BLaER1 (cell line): ENCODE results near the gene SLC39A2.
"Not testable (repeated sequence)": the region's sequence is repeated elsewhere in the genome, so short reads cannot be mapped to it uniquely, and the experiment has no call there.

ENCODE experiments used
- H3K27ac ChIP-seq: shearing (Covaris generic); formaldehyde crosslinking; 2 replicates; pipeline ENCODE4 v1.8.1; 2022
- H3K27me3 ChIP-seq: shearing (Covaris generic); formaldehyde crosslinking; 2 replicates; pipeline ENCODE4 v1.8.1; 2022
- H3K36me3 ChIP-seq: shearing (Covaris generic); formaldehyde crosslinking; 2 replicates; pipeline ENCODE4 v1.8.1; 2022
- H3K4me1 ChIP-seq: shearing (Covaris generic); formaldehyde crosslinking; 2 replicates; pipeline ENCODE4 v1.8.1; 2022
- H3K4me2 ChIP-seq: shearing (Covaris generic); formaldehyde crosslinking; 2 replicates; pipeline ENCODE4 v1.8.1; 2022
- H3K4me3 ChIP-seq: shearing (Covaris generic); formaldehyde crosslinking; 2 replicates; pipeline ENCODE4 v1.8.1; 2022
- H3K9ac ChIP-seq: shearing (Covaris generic); formaldehyde crosslinking; 2 replicates; pipeline ENCODE4 v1.8.1; 2022
- H3K9me3 ChIP-seq: shearing (Covaris generic); formaldehyde crosslinking; 2 replicates; pipeline ENCODE4 v1.8.1; 2022
- H4K20me1 ChIP-seq: shearing (Covaris generic); formaldehyde crosslinking; 2 replicates; pipeline ENCODE4 v1.8.1; 2022
- Cebpa-rat ChIP-seq: shearing (Covaris generic); IDR thresholded peaks from 2 replicates; pipeline ENCODE4 v1.8.1; 2022

Gene SLC39A2

GRCh38 chr14:20996521-20996920, 2.6 kb upstream of the SLC39A2 start:
- Histone ChIP-seq H3K9me3 (no peaks in the 10 kb centered on the region), H3K9ac (no peak overlapping the region), H3K27ac (no peak overlapping the region), H4K20me1 (no peaks in the 10 kb centered on the region), H3K4me3 (no peak overlapping the region), H3K27me3 (no peaks in the 10 kb centered on the region), H3K4me2 (no peak overlapping the region), H3K4me1 (peaks cover 7% of the 10 kb centered on the region), H3K36me3 (peaks cover 62% of the 10 kb centered on the region)
- TF ChIP-seq Cebpa-rat = no peak

DNA sequence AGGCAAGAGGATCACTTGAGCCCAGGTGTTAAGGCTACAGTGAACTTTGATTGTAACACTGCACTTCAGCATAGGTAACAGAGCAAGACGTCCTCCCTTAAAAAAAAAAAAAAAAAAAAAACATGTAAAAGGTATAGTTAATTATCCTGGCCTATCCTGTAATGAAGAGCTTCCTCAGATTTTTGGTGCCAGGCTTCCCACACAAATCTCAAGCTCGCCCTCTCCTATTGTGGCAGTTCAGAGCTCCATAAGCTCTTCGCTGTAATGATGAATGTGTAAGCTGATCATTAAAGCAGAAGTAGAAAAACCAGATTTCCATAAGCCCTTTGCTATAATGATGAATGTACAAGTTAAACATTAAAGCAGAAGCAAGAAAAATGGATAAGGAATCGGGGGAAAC, 2.0 kb upstream of the SLC39A2 start:
- peaks cover 56% of the 10 kb centered on the region for H3K36me3 ChIP-seq
- no peak overlapping the region for H3K4me2 ChIP-seq
- H3K9ac ChIP-seq = no peak overlapping the region

DNA sequence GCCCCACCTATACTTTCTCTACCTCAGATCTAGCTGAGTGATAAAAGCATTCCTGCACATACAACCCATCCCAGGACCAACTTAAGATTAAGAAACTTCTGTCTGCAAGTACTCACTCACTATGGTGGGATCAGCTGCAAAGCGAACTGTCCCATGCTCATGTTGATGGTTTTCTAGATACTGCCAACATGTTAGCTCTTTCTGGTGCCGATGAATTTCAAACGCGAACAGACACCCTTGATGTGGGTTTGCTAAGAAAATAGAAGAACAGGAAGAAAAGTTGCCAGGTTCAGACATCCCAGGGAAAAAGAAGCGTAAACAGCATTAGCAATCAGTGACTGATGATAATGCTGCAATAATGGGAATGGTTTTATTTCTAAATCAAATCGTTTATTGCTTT, 1.5 kb upstream of the SLC39A2 start:
- no peak overlapping the region for H3K4me3 ChIP-seq
- no peak for TF ChIP-seq Cebpa-rat
- no peaks in the 10 kb centered on the region for H4K20me1 ChIP-seq
- peaks cover 51% of the 10 kb centered on the region for H3K36me3 ChIP-seq
- no peaks in the 10 kb centered on the region for H3K4me1 ChIP-seq
- H3K27me3 ChIP-seq = no peaks in the 10 kb centered on the region
- no peak overlapping the region for H3K27ac ChIP-seq
- H3K9ac ChIP-seq = no peak overlapping the region
- H3K4me2 ChIP-seq = no peak overlapping the region
- H3K9me3 ChIP-seq = no peaks in the 10 kb centered on the region

More for the DNA sequence above, 2.0 kb upstream of the SLC39A2 start:
- Histone ChIP-seq H3K4me1 (peaks cover 1% of the 10 kb centered on the region; the same call in 1 of the 2 replicates), H3K27me3 (no peaks in the 10 kb centered on the region), H3K4me3 (no peak overlapping the region), H3K27ac (no peak overlapping the region), H3K9me3 (no peaks in the 10 kb centered on the region), H4K20me1 (no peaks in the 10 kb centered on the region)
- TF ChIP-seq Cebpa-rat = no peak

DNA sequence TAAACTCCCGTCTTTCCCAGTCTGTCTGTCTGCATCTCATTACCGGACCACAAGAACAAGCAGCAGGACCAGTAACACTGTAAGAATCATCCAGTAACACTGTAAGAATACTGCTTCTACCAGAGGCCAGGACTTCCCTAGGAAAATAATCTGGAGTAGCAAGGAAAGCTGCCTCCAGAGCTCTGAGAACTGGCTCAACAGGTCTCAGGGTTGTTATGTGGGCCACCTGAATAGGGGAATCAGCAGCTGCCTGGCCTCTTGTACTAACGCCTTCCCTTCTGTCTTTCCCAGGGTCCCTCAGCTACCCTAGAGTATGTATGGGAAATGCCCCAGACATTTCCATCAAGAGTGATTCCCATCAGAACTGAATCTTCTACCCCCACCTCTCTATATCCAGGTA, 954 bp upstream of the SLC39A2 start:
- Histone ChIP-seq H3K27ac (no peak overlapping the region), H3K4me1 (no peaks in the 10 kb centered on the region)

GRCh38 chr14:20999591-20999990, 498 bp downstream of the SLC39A2 start:
- Histone ChIP-seq H3K9ac (no peak overlapping the region), H4K20me1 (no peaks in the 10 kb centered on the region), H3K36me3 (peaks cover 31% of the 10 kb centered on the region), H3K4me3 (no peak overlapping the region), H3K27ac (no peak overlapping the region), H3K9me3 (no peaks in the 10 kb centered on the region), H3K4me1 (peaks cover 8% of the 10 kb centered on the region), H3K4me2 (no peak overlapping the region), H3K27me3 (no peaks in the 10 kb centered on the region)
- TF ChIP-seq Cebpa-rat = no peak

More for the DNA sequence above, 954 bp upstream of the SLC39A2 start:
- peaks cover 45% of the 10 kb centered on the region for H3K36me3 ChIP-seq
- H3K9me3 ChIP-seq = no peaks in the 10 kb centered on the region
- no peaks in the 10 kb centered on the region for H3K27me3 ChIP-seq
- no peak overlapping the region for H3K9ac ChIP-seq
- H3K4me3 ChIP-seq = no peak overlapping the region
- TF ChIP-seq Cebpa-rat = no peak
- H4K20me1 ChIP-seq = no peaks in the 10 kb centered on the region
- H3K4me2 ChIP-seq = no peak overlapping the region

DNA sequence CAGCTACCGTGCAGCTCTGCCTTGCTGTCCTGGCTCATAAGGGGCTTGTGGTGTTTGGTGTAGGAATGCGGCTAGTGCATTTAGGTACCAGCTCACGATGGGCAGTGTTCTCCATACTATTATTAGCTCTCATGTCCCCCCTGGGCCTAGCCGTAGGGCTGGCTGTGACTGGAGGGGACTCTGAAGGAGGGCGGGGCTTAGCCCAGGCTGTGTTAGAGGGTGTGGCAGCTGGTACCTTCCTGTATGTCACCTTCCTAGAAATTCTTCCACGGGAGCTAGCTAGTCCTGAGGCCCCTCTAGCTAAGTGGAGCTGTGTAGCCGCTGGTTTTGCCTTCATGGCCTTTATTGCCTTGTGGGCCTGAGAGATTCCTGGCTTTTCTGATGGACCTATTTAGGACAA, 2.1 kb downstream of the SLC39A2 start:
- no peak overlapping the region for H3K27ac ChIP-seq
- H4K20me1 ChIP-seq = no peaks in the 10 kb centered on the region
- no peak overlapping the region for H3K9ac ChIP-seq
- no peaks in the 10 kb centered on the region for H3K27me3 ChIP-seq
- H3K4me1 ChIP-seq = peaks cover 8% of the 10 kb centered on the region
- peaks cover 15% of the 10 kb centered on the region for H3K36me3 ChIP-seq
- no peak overlapping the region for H3K4me2 ChIP-seq
- H3K4me3 ChIP-seq = no peak overlapping the region
- H3K9me3 ChIP-seq = no peaks in the 10 kb centered on the region
- no peak for TF ChIP-seq Cebpa-rat

DNA sequence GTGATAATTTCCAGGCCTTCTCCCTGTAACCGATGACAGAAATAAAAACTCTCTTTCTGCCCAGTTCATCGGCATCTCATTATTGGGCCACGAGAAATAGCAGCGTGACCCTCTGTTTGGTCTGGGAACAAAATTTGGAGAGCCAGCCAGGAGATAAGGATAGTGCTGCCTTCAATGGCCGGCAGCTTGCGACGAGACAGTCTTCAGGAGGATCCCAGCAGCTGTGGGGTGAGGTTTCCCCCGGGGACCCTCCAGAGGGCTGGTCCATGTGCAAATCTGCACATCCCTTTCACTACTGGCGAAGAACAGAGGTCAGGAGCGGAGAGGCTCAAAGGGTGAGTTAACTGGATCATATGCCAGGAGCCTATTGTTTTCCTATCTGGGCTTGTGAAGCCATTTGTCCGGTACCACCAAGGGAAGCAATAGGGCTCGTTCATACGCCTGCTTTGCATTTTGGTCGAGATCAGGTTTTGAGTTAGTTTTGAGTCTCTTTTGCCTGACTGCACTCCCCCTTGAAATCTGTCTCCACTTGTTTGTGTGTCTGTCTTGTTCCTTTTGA, 4.8 kb downstream of the SLC39A2 start:
- Histone ChIP-seq H3K4me3 (no peak overlapping the region), H3K27ac (no peak overlapping the region), H4K20me1 (no peaks in the 10 kb centered on the region), H3K9me3 (no peaks in the 10 kb centered on the region), H3K36me3 (no peaks in the 10 kb centered on the region), H3K9ac (no peak overlapping the region), H3K27me3 (no peaks in the 10 kb centered on the region), H3K4me1 (peaks cover 8% of the 10 kb centered on the region), H3K4me2 (peak overlapping the region; percentile 4; the same call in 1 of the 2 replicates)
- no peak for TF ChIP-seq Cebpa-rat

- H3K27me3 ChIP-seq, H3K4me2 ChIP-seq, H3K9me3 ChIP-seq, H3K4me1 ChIP-seq, H3K4me3 ChIP-seq, H3K27ac ChIP-seq, H4K20me1 ChIP-seq, H3K9ac ChIP-seq, H3K36me3 ChIP-seq: not testable (repeated sequence)
These were observed 10.6 kb downstream of the SLC39A2 start for GRCh38 chr14:21009721-21010120.

DNA sequence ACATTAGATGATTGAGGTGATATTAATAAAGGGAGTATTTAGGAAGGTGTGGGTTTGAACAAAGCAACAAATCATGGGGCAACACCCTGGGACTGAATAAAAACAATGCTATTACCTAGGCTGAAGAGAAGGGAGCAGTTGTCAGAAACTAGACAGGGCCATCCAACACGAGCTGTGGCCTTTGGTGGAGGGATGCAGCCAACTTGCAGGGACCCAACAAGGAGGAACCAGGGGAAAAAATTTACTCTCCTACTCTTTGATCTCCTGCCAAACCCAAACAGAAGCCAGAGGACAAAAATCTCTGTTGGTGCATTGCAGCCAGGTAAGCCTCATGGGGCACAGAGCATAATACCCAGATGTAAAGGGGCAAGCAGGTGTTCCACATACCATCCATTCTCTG, 12.0 kb downstream of the SLC39A2 start:
- Histone ChIP-seq H3K9ac (no peak overlapping the region), H3K27ac (no peak overlapping the region), H3K4me3 (no peak overlapping the region), H3K36me3 (no peaks in the 10 kb centered on the region), H3K9me3 (no peaks in the 10 kb centered on the region), H4K20me1 (no peaks in the 10 kb centered on the region), H3K4me2 (no peak overlapping the region), H3K27me3 (no peaks in the 10 kb centered on the region), H3K4me1 (no peaks in the 10 kb centered on the region)
- no peak for TF ChIP-seq Cebpa-rat

GRCh38 chr14:21014761-21015190, 15.7 kb downstream of the SLC39A2 start:
- H3K4me3 ChIP-seq = no peak overlapping the region
- no peak for TF ChIP-seq Cebpa-rat
- H3K27me3 ChIP-seq = no peaks in the 10 kb centered on the region
- H3K4me1 ChIP-seq = no peaks in the 10 kb centered on the region
- no peaks in the 10 kb centered on the region for H4K20me1 ChIP-seq
- no peak overlapping the region for H3K9ac ChIP-seq
- H3K9me3 ChIP-seq = no peaks in the 10 kb centered on the region
- H3K27ac ChIP-seq = no peak overlapping the region
- no peak overlapping the region for H3K4me2 ChIP-seq
- peaks cover 26% of the 10 kb centered on the region for H3K36me3 ChIP-seq

GRCh38 chr14:21015312-21015711, 16.2 kb downstream of the SLC39A2 start:
- no peaks in the 10 kb centered on the region for H3K4me1 ChIP-seq

More at GRCh38 chr14:21015312-21015711, 16.2 kb downstream of the SLC39A2 start:
- no peak overlapping the region for H3K4me3 ChIP-seq
- no peak overlapping the region for H3K4me2 ChIP-seq
- H3K27me3 ChIP-seq = no peaks in the 10 kb centered on the region
- no peaks in the 10 kb centered on the region for H4K20me1 ChIP-seq
- no peaks in the 10 kb centered on the region for H3K9me3 ChIP-seq
- no peak overlapping the region for H3K27ac ChIP-seq
- TF ChIP-seq Cebpa-rat = no peak
- no peak overlapping the region for H3K9ac ChIP-seq
- peaks cover 26% of the 10 kb centered on the region for H3K36me3 ChIP-seq
